ENCODE measurements around the gene LIMD2.

Gene LIMD2

DNA sequence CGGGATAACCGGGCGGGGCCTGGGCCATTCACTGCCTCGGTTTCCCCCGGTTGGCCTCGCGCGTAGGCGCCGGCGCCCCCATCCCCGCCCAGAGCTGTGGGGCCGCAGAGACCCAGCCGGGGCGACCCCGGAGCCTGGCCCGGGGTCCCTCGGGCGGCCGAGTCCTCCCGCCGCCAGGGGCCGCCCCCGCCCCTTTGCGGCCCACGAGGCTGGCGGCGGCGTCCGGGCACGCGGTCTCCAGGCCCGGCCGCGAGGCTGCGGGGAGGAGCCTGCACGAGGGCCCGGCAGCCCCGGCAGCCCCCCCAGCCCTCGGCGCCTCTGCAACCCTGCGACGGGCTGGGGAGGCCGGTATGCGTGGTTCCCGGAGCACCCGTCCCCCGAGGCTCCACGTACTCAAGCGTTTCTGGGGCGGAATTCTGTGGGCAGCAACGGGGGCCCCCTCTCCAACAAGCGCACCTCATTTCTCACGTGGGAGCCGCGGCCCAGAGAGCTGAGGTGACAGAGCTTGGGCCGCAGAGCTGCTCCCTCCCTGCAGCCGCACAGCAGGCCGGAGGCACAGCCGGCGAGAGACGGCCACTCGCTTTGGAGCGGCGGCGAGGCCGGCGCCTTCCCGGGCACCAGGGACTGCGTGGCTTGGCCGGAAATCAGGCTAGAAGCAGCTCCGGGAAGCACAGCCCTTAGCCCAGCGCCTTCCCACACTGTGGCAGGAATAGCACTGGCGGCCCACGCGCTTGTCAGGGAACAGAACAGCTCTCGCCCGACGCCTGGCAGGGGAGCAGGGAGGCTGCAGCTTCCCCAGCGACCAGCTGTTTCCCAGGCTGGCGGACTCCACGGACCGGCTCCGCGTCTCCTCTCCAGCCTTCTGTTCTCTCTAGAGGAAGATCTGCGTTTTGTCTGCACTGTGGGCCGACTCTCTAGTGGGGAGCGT lies 867 bp upstream of the LIMD2 start:
- peak; percentile 39 for DNase-seq

DNA sequence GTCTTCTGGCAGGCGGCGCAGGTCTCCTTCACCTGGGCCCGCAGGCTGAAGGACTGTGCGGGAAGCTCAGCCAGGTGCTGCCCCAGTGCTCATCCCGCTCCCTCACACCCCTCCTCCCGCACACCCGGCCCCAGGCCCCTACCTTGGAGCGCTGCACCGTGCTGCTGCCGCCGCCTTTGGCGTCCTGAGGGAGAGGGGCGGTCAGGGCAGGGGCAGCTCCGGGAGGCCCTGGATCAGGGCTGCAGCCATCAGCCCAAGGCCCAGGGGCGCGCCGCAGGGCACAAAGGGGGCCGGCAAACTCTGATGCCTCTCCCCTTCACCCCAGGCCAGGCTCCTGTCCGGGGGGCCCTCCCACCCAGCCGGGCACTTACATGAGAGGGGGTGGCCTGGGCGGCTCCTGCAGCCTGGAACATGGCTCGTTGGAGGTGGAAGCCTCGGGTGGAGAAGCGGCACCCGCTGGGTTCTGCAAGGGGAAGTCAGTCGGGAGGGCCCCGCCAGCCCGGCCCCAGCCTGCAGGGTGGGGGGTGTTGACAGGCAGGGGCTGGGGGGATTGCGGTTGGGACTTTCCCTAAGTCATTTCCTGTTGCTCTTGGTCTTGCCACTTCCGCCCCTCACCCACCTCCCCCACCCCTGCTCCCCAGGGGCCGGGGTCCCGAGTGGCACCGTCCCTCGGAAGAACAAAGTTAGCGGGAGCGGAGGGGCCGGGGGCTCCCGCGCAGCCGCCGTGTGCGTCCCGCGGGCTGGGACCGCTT lies 863 bp downstream of the LIMD2 start:
- DNase-seq, result peak; percentile 35

DNA sequence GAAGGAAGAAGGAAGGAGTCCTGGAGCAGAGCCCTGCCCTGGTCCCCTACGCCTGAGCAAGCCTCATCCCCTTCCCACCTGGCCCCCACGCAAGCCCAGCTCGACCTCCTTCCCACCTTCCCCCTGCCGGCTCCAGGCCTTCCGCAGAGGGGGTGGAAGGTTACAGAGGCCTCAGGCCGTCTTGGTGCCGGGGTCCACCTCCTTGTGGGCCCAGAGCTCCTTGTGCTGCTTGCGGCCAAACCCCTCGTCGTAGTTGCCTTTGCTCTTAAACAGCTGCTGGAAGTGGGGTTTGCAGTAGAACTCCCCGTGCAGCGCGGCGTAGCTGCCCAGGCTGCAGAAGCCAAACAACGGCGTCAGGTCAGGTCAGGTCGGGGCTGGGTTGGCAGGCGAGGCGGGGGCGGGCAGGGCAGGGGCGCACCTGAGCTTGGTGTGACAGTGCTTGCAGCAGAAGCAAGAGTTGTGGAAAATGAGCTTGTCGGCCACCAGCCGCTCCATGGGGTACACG lies 1.5 kb downstream of the LIMD2 start:
- no peak for DNase-seq

DNA sequence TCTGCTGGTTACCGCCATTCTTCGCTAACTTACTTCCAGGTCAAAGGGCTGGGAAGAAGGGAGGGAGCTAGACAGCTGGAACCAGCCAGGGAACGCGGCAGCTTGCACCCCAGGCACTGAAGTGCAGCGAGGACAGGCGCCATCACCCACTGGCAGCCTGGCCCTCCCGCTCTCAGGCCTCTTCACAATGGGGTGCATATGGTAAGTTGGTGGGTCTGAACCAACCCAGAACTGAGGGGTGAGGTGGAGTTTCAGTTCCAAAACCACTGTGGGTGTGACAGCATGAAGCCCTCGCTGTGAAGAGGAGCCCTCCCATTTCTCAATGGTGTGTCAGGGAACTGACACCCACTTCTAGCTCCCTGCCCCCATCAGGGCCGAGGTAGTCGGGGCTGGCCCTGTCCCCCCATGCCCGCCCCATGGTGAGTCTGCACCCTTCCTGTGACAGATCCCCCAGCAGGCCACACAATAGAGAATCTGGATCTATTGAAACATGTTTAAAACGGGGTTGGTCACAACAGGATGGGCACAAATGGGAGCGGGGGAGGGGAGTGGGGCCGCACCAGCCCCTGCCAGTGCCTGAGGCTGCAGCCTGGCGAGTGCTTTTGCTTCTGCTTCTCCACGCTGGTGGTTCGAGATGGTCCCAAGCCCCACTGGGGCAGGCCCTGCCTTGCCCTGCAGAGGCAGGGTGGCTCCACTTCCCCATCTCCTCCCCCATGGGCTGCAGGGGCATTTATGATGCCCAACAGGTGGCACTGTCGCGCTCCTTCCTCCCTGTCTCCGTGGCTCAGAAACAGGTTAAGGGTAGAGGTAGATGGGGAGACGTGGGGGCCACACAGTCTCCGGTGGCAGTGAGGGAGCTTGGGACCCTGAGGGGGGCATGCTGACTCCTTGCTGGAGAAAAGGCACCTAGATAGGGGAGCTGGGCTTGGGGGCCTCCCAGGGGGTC lies 2.3 kb downstream of the LIMD2 start:
- peak; percentile 36 for DNase-seq

DNA sequence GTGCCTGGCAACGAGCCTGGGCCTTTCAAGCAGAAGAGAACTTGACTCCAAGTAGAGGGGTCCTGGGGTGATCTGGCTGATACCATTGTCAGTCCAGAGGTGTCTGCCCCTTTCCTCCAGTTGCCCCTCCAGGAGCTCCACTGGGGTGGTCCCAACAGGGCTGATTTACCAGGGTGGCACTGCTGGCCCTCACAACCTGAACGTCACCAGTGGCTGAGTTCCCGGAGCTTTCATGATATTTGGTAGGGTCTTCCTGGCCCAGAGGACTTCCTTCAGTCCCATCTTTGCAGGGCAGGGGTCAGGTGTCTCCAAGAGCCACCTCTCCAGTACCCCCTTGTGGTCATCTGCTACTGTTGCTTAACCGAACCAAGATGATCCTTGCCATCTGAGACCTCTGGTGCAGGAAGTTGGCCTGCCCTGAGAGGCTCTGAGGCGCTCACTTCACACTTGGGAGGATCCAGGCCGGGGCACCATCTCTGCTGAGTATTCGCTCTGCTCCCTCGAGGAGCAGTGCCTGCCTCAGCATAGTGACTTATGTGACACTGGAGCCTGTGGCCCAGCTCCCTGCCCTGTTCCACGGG lies 3.5 kb downstream of the LIMD2 start:
- DNase-seq, result peak; percentile 40

DNA sequence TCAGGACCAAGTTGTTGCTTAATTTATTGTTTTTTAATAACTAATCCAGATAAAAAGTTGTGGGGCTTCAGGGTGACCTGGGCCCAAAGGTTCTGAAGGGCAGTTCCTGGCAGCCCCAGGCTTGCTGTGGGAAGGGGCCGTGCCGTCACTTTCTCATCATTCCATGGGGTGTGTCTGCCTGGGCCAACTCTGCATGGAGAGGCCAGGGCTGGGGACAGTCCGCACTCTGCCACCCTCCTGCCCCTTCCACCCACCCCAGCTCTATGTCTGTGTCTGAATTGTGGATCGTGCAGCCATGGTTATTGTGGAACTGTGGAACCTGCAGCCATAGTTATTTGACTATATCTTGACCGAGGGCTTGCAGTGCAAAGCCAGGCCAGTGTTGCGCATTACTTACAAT lies 4.0 kb downstream of the LIMD2 start:
- DNase-seq, result no peak

DNA sequence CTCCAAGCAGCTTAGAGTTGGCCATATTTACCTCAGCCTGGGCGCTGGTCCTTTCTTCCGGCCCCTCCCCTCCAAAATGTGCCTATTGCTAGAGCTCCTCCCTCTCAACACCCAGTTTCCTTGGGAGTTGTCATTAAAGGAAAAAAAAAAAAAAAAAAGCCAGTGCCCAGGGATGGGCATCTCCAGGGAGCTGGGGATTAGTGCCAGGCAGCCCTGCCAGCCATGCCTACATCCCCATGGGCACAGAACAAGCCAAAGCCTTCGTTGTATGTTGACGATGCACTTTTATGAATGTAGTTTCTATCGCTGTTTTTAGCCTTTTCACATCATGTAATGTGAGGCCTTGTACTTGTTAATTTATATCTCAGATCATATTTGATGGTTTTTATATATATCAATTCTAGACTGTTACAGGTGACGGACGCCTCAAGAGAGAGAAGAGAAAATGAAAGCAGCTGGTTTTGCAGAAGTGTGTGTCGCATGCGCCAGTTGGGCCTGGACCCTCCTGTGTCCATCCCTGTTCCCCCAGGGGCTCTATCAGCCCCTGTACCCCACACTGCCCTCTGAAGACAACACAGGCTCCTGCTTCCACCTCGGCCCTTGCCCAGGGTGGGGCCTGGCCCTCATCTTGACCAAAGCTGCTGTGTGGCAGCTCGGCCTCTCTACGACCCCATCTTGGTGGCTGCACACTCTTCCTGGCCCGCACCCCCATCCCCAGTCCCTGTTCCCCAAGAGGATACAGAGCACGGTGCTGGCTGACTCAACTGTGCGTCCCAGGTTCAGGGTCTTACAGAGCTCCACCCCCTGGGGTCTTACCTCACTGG lies 4.8 kb downstream of the LIMD2 start:
- DNase-seq, result no peak

DNA sequence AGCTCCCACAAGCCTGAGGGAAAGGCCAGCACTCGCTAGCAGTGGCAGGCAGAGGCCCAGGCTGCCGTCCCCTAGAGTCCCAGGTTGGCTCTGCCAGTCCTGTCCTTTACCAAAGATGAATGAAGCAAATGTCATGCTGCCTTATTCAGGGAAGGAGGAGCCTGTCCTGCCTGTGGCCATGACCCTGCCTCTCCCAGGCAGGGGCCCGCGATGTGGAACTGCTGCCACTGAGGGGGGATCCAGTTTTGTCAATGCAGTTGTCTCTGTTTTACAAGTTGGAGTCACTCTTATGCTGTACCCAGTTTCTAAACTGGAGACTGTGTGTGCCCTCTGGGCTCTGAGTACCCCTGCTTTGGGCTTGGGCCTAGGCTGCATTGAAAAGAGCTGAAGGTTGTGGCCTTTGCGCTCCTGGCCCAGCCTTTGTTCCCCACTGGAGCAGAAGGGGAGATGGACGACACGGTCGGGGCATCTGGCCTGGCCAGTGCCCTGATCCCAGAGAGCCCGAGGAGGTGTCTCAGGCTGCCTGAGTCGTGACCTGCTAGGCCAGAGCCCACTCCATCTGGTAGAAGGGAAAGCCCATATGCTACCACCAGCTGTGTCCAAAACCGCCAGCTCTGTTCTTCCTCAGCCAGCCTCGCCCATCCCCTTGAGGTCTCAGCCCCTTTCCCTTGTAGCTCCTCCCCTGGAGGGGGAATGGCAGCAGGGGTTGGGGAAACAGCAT lies 5.5 kb downstream of the LIMD2 start:
- no peak for DNase-seq

DNA sequence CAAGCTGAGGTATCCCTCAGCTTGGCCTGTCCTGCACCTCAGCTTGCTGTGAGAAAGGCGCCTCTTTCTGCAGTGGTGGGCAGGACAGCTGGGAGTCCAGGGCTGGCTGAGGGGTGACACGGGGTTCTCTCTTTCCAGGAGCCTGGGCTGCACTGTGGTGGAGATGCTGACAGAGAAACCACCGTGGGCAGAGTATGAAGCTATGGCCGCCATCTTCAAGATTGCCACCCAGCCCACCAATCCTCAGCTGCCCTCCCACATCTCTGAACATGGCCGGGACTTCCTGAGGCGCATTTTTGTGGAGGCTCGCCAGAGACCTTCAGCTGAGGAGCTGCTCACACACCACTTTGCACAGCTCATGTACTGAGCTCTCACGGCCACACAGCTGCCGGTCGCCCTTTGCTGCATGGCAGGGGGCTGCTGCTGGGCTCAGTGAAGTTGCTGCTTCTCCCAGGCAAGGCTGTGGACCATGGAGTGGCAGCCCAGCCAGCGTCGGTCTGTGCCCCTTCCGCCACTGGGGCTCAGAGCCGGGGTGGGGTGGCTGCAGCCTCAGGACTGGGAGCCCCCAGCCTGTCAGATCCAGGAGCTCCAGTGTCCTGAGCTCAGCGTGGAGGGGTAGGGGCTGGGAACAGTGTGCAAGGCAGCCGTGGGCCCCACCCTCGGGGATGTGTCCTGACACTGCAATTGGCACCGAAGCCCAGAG lies 6.4 kb downstream of the LIMD2 start:
- no peak for DNase-seq

DNA sequence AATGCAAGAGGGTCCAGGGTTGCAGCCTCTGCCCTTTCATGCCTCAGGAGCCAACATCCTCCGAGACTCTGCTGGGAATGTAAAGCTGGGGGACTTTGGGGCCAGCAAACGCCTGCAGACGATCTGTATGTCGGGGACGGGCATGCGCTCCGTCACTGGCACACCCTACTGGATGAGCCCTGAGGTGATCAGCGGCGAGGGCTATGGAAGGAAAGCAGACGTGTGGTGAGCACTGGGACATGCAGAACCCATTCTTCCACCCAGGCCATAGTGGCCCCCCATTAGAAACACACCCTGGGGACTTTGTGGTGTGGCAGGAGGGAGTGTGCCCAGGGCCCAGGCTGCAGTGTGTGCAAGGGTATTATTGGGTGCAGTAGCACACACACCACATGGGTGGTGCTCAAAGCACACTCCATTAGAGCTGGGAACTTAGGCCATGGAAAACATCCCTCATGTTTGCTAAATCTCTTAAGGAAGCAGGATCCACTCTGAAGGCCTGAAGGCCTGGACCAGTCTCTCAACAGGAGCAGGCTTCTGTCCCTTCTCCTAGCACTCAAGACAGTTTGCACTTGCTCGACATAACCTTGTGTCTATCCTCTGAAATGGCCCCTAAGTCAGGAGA lies 7.6 kb downstream of the LIMD2 start:
- no peak for DNase-seq

DNA sequence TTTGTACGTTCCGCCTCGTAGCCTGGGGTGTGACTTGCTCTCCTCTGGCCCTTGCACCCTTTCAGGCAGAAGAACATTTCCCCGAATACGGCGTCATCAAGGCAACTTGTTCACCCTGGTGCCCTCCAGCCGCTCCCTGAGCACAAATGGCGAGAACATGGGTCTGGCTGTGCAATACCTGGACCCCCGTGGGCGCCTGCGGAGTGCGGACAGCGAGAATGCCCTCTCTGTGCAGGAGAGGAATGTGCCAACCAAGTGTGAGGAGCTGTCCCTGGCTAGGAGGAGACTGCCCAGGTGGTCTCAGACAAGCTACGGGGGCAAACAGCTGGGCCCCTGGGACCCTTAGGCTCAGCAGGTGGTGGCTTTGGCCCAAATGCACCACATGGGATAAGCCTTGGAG lies 10.4 kb downstream of the LIMD2 start:
- DNase-seq, result no peak

DNA sequence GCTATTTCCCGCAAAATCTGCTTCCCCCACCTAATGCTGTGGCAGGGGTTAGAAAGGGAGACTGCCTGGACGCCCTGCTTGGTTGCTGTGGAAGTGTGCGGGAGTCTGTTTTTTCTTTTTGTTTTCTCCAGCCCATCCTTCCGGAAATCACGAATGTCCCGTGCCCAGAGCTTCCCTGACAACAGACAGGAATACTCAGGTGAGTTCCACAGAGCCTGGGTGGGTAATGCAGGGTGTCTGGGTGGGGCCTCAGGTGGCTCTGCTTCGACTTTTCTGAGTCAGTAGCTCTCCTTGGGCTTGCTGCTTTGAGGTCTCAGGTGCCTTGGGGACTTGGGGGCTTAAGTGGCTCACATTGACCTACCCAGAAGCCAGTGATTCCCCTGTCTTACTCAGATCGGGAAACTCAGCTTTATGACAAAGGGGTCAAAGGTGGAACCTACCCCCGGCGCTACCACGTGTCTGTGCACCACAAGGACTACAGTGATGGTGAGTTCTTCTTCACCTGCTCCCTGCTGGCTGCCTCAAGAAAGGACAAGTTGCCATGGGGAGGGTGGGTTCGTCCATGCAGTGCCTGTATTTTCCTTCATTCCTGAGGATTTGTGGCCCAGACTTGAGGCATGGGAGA lies 11.4 kb downstream of the LIMD2 start:
- DNase-seq, result no peak

DNA sequence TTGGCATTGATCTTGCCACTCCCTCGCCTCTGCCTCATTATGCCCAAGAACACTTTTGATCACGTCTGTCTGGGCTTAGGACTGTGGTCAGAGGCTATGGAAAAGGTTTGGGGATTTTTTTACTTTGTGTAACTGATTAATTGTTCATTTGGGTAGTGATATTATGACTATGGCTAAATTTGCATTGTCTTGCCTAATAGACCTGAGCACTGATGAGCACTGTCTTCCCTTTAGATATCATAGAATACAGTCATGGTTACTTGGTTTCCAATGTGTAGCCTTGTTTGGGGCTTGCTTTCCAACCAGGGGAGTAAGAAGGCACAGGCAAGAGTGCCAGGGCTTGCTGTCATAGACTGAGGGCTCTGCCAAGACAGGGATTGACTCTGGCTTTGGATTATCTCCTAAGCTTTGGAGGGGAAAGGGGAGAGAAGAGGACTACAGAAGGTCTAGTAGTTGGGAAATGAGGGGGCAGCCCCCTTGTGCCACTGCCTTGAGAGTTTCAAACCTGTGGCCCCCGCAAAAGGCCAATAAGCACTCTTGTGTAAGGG lies 13.7 kb downstream of the LIMD2 start:
- DNase-seq, result no peak

DNA sequence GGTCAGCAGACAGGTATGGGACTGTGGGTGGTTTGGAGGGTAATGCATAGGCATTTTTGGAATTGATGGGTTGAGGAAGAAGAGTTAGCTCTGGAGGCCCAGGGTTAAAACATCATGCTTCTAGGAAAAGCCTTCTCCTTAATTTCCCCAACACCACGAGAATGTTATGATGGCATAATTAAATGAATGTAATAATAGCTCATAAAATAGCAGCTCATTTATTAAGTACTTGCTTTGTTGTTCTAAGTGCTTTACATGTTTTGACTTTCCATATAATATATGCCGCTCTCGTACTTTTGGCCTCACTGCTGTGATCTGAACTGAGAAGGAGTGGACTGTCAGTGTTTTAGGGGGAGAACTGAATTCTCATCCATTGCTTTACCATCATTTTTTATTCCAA lies 14.3 kb downstream of the LIMD2 start:
- DNase-seq, result no peak

DNA sequence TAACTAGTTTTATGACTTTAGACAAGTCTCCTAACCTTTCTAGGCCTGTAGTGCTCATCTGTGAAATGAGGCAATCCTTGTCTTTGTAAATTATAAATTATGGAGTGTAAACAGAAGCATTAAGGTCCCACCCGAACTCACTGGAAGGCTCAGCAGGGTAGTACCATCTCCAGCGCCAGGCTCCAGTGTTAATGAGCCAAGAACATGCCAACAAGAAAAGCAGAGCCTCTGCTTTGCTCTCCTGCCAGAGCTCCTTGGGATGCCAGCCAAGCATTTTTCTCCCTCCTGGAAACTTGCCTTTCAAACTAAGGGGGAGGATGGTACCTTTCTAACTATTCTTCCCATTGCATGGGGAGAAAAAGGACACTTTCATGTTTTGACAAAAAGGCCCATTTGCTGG lies 14.9 kb downstream of the LIMD2 start:
- DNase-seq, result no peak

DNA sequence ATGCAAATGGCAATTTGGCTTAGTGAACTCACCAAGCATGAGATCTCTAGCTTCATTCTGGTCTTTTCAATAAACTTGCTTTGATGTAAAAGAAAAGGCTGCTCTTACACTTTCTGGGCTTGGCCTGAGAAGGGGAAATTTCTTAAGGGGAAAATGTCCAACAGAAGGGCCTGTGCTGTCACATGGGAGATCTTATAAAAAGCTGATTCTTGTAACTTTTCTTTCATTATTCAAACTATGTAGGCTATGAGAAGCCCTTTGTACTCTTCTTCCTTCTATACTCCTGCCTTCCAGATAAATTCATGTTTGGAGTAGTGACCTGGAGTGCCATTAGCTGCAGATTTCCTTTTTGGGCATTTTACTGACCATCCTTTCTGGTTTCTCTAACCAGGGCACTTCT lies 16.9 kb downstream of the LIMD2 start:
- DNase-seq, result no peak

DNA sequence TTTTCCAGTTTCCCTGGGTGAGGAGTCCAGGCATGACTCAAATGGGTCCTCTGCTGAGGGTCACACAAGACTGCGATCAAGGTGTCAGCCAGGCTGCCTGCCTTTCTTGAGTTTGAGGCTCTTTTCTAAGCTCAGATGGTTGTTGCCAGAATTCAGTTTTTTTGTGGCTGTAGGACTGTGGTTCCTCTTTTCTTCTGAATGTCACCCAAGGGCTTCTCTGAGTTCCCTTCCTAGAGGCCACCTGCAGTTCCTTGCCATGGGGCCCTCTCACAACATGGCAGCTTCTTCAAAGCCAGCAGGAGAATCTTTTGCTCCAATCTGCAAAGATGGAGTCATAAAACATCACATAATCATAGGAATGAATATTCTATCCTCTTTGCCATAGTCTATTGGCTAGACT lies 17.5 kb downstream of the LIMD2 start:
- no peak for DNase-seq

DNA sequence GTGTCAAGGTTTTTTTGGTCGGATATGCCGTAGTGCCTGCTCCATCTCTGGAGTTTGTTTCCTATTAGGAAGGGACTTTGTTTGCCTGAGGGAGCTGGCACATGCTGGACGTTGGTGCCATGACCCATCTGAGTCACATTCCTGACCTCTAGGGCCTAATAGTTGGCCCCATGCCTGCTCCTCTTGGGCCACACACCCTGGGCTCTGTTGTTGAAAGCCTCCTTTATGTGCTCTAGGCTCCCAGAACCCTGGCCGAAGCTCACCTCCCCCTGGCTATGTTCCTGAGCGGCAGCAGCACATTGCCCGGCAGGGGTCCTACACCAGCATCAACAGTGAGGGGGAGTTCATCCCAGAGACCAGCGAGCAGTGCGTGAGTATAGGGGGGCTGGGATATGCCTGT lies 18.4 kb downstream of the LIMD2 start:
- no peak for DNase-seq

DNA sequence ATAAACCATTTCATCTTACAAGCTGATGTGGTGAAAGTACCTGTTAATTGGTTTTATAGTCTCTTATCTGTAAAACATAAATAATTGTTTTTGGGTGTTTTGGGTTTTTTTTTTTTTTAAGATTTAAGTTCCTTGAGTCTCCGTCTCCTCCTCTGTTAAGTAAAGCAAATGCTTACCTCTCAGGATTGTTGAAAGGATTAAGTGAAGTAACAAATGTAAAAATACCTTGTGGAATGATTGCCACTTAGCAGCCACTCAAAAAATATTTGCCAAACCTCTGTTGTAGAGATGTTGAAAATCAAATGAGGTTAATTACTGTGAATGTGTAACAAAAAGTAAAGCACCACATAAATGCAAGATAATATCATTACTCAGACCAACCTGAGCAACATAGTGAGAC lies 19.2 kb downstream of the LIMD2 start:
- no peak for DNase-seq
